Erythroblast (primary cell): ENCODE results near the gene SEC22B.
"Not testable (repeated sequence)": the region's sequence is repeated elsewhere in the genome, so short reads cannot be mapped to it uniquely, and the experiment has no call there.

Experiments
- DNase-seq, 2 experiments: peaks; one replicate each; lab custom pipeline; 2025; lab: John Stamatoyannopoulos, UW

Gene SEC22B

GRCh38 chr1:120117371-120118177 lies 58.7 kb downstream of the SEC22B start:
- not testable (repeated sequence) for DNase-seq

GRCh38 chr1:120116094-120116493 lies 60.2 kb downstream of the SEC22B start:
- not testable (repeated sequence) for DNase-seq

- DNase-seq = not testable (repeated sequence)
These were observed 63.2 kb downstream of the SEC22B start for GRCh38 chr1:120113134-120113533.

- DNase-seq = not testable (repeated sequence)
These were observed 64.1 kb downstream of the SEC22B start for GRCh38 chr1:120112212-120112611.

- not testable (repeated sequence) for DNase-seq
These were observed 64.5 kb downstream of the SEC22B start for GRCh38 chr1:120111771-120112170.

- not testable (repeated sequence) for DNase-seq
These were observed 65.3 kb downstream of the SEC22B start for GRCh38 chr1:120111008-120111407.

- not testable (repeated sequence) for DNase-seq
These were observed 66.7 kb downstream of the SEC22B start for GRCh38 chr1:120109656-120110055.

GRCh38 chr1:120109180-120109579 lies 67.1 kb downstream of the SEC22B start:
- not testable (repeated sequence) for DNase-seq

- not testable (repeated sequence) for DNase-seq
These were observed 71.0 kb downstream of the SEC22B start for GRCh38 chr1:120105288-120105687.

- not testable (repeated sequence) for DNase-seq
These were observed 72.6 kb downstream of the SEC22B start for GRCh38 chr1:120103768-120104167.

GRCh38 chr1:120101593-120101992 lies 74.7 kb downstream of the SEC22B start:
- DNase-seq = not testable (repeated sequence)
